A673 (cell line): ENCODE data around the gene THOP1. TPM values are rescaled to one million over a fixed set of nuclear protein-coding genes. Genes with fewer than 3 reads are reported as not detected.

ENCODE experiments used
- BruUV-seq: library from RNA; stranded (reverse); fragments of 400-500 nt; replicated peaks from 2 replicates; lab custom pipeline; 2021; lab: Mats Ljungman, UMichigan
- CTCF ChIA-PET: fragments of 300-600 bp; sonication (Branson Sonifier 250); formaldehyde crosslinking; loops from one replicate; lab custom pipeline; 2022; ENCODE audit warnings: antibody characterized with exemption; lab: Charles Lee
- POLR2A ChIA-PET: fragments of 300-600 bp; sonication (Branson Sonifier 250); formaldehyde crosslinking; loops from one replicate; lab custom pipeline; 2022; ENCODE audit warnings: antibody characterized with exemption; ENCODE audit not compliant: low non-redundant PET; lab: Charles Lee
- DNase-seq: peaks from one replicate; pipeline ENCODE4 v3.0.0-alpha.2; 2015; ENCODE audit warnings: low spot score
- H3K27ac ChIP-seq: fragments of 200-600 bp; sonication (generic); 2 replicates; pipeline ENCODE4 v1.5.1; 2016; ENCODE audit warnings: mixed run types, low read depth, mild to moderate bottlenecking, mixed read lengths, antibody characterized with exemption, low read length; ENCODE audit not compliant: poor library complexity, severe bottlenecking
- H3K27me3 ChIP-seq: fragments of 200-600 bp; sonication (generic); replicated peaks from 2 replicates; pipeline ENCODE4 v1.6.1; 2017; ENCODE audit warnings: mixed run types, low read depth, mild to moderate bottlenecking, mixed read lengths, antibody characterized with exemption, low read length; ENCODE audit not compliant: insufficient read depth, poor library complexity
- H3K36me3 ChIP-seq: fragments of 200-600 bp; sonication (generic); 2 replicates; pipeline ENCODE4 v1.6.1; 2016; ENCODE audit warnings: mixed run types, mild to moderate bottlenecking, mixed read lengths, antibody characterized with exemption, low read length; ENCODE audit not compliant: insufficient read depth, poor library complexity, severe bottlenecking
- H3K4me1 ChIP-seq: fragments of 200-600 bp; sonication (generic); 2 replicates; pipeline ENCODE4 v1.6.1; 2017; ENCODE audit warnings: mixed run types, mild to moderate bottlenecking, mixed read lengths, antibody characterized with exemption, low read length; ENCODE audit not compliant: insufficient read depth, poor library complexity, severe bottlenecking
- H3K4me3 ChIP-seq: fragments of 200-600 bp; sonication (generic); 2 replicates; pipeline ENCODE4 v1.5.1; 2016; ENCODE audit warnings: low read depth, mixed run types, mild to moderate bottlenecking, mixed read lengths, low read length; ENCODE audit not compliant: poor library complexity, severe bottlenecking
- H3K9me3 ChIP-seq: fragments of 200-600 bp; sonication (generic); 2 replicates; pipeline ENCODE4 v1.6.1; 2016; ENCODE audit warnings: mixed run types, low read depth, mild to moderate bottlenecking, mixed read lengths, antibody characterized with exemption, low read length; ENCODE audit not compliant: poor library complexity, severe bottlenecking
- EZH2 ChIP-seq: fragments of 200-600 bp; sonication (generic); IDR thresholded peaks from 2 replicates; pipeline ENCODE4 v1.6.1; 2017; ENCODE audit warnings: borderline replicate concordance, low read depth, mild to moderate bottlenecking, mixed read lengths, antibody characterized with exemption, low read length; ENCODE audit not compliant: poor library complexity, severe bottlenecking
- intact Hi-C: fragments of 100-400 bp; cut with micrococcal nuclease; formaldehyde crosslinking; loops from one replicate; pipeline ENCODE4 v1.10.0; 2022; ENCODE audit not compliant: unreplicated experiment
- total RNA-seq: library from RNA; stranded (reverse); gene quantifications from 2 replicates; pipeline ENCODE4 v1.2.3, GENCODE V29; 2021
- TF ChIP-seq, protein P1 (sequence below): fragments of 300-800, 200-600 bp; sonication (generic); conservative IDR thresholded peaks from 2 replicates; pipeline ENCODE4 v1.5.1; 2017; ENCODE audit warnings: low read depth, mild to moderate bottlenecking, antibody characterized with exemption, low read length, moderate library complexity, mixed read lengths

THOP1 gene
- total RNA-seq, 1 experiment from 2014 or later = 186 TPM

DNA sequence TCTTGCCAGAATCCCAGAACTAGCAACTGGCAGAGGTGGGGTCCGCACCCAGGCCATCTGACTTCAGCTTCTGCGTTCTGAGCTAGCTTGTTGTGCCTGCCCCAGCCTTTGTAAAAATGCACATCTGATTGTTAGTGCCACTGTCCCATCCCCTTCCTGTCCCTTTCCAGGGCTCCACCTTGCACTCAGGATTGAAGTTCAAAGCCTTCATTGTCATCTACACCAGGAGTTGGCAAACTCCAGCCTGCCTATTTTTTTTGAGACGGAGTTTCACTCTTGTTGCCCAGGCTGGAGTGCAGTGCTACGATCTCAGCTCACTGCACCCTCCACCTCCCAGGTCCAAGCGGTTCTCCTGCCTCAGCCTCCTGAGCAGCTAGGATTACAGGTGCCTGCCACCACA is 2.9 kb downstream of the THOP1 start:
- intact Hi-C loops = no loop called here
- DNase-seq = no peak
- Histone ChIP-seq H3K27ac (no peak overlapping the region), H3K27me3 (no peaks in the 10 kb centered on the region), H3K4me3 (no peak overlapping the region), H3K36me3 (peaks cover 13% of the 10 kb centered on the region), H3K9me3 (no peaks in the 10 kb centered on the region), H3K4me1 (peaks cover 14% of the 10 kb centered on the region)
- ChIA-PET CTCF (no interaction called here), POLR2A (no interaction called here)
- TF ChIP-seq EZH2 = no peak
- TF ChIP-seq, protein P1, sequence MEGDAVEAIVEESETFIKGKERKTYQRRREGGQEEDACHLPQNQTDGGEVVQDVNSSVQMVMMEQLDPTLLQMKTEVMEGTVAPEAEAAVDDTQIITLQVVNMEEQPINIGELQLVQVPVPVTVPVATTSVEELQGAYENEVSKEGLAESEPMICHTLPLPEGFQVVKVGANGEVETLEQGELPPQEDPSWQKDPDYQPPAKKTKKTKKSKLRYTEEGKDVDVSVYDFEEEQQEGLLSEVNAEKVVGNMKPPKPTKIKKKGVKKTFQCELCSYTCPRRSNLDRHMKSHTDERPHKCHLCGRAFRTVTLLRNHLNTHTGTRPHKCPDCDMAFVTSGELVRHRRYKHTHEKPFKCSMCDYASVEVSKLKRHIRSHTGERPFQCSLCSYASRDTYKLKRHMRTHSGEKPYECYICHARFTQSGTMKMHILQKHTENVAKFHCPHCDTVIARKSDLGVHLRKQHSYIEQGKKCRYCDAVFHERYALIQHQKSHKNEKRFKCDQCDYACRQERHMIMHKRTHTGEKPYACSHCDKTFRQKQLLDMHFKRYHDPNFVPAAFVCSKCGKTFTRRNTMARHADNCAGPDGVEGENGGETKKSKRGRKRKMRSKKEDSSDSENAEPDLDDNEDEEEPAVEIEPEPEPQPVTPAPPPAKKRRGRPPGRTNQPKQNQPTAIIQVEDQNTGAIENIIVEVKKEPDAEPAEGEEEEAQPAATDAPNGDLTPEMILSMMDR = no peak
- no TSS peak for BruUV-seq

DNA sequence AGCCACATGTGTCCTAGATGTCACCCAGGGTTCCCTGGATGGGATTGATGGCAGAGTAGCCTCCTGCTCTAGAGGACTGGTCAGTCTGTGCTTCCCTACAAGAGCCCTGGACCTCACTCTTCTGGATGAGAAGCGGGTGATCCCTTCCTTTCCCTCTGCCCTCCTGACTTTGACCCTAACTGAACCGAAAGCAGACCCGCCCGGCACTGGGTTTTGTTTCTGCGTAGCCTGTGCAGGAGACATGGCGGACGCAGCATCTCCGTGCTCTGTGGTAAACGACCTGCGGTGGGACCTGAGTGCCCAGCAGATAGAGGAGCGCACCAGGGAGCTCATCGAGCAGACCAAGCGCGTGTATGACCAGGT is 4.9 kb downstream of the THOP1 start:
- ChIA-PET POLR2A (no interaction called here), CTCF (no interaction called here)
- Histone ChIP-seq H3K27ac (no peak overlapping the region), H3K4me1 (no peaks in the 10 kb centered on the region), H3K36me3 (peaks cover 23% of the 10 kb centered on the region), H3K9me3 (no peaks in the 10 kb centered on the region), H3K4me3 (no peak overlapping the region), H3K27me3 (no peaks in the 10 kb centered on the region)
- no TSS peak for BruUV-seq
- TF ChIP-seq EZH2 = no peak
- TF ChIP-seq, protein P1 = no peak
- DNase-seq = no peak
- intact Hi-C loops = no loop called here

DNA sequence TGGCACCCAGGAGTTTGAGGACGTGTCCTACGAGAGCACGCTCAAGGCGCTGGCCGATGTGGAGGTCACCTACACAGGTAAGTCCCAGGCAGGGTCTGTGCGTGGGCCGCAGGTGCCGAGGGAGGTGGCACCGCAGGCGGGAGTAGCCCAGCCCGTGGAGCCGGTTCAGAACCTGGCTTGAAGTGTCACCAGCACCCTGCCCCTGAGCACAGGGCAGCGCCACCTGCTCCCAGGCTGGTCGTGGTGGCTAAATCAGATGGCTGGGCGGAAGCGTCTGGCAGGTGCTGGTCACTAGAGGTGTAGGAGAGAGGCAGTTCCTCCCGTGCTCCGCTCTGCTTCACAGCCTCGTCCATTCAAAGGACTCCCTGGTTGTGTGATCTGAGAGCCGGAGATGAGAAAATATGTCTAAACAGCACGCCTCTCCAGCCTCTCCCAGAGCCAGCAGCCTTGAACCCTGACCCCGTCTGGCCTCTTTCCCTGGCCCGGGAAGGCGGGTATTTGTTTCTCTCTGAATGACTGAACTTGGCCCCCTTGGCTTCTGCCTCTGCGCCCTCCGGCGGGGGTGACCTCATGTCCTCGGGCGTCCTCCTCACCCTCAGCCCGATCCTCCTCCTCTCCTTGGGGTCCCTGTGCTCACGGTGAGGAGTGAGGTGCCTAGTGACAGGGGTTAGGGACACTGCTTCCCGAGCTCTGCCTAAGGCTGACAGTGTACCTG is 5.4 kb downstream of the THOP1 start:
- Histone ChIP-seq H3K27me3 (no peaks in the 10 kb centered on the region), H3K36me3 (peaks cover 28% of the 10 kb centered on the region), H3K4me3 (no peak overlapping the region), H3K27ac (no peak overlapping the region), H3K9me3 (no peaks in the 10 kb centered on the region), H3K4me1 (no peaks in the 10 kb centered on the region)
- ChIA-PET POLR2A (no interaction called here), CTCF (interaction anchor here (1.1 kb wide), 1 partner anchor 79 kb away, joined by 3 read pairs; no protein-coding TSS in a partner anchor)
- TF ChIP-seq, protein P1 = no peak
- TF ChIP-seq EZH2 = no peak
- intact Hi-C loops = no loop called here
- BruUV-seq = no TSS peak
- no peak for DNase-seq
